Astrocyte of the spinal cord (primary cell): ENCODE results near the gene KCNIP2.
"Not testable (repeated sequence)": the region's sequence is repeated elsewhere in the genome, so short reads cannot be mapped to it uniquely, and the experiment has no call there.

Experiments
- DNase-seq: peaks from one replicate; pipeline ENCODE4 v3.0.0; 2011; ENCODE audit warnings: low read depth, low spot score
- H3K4me3 ChIP-seq: 2 replicates; pipeline ENCODE4 v1.5.1; 2011; ENCODE audit warnings: low read depth, mild to moderate bottlenecking, low read length, moderate library complexity
- in situ Hi-C: cut with HindIII; loops from 2 replicates; pipeline ENCODE4 v1.10.0; 2017; ENCODE audit warnings: low sequenced_read_pairs
- TF ChIP-seq, protein P1 (sequence below): IDR thresholded peaks from 2 replicates; pipeline ENCODE4 v1.5.1; 2012; ENCODE audit warnings: low read depth, mild to moderate bottlenecking, low read length, inconsistent platforms

The KCNIP2 gene

DNA sequence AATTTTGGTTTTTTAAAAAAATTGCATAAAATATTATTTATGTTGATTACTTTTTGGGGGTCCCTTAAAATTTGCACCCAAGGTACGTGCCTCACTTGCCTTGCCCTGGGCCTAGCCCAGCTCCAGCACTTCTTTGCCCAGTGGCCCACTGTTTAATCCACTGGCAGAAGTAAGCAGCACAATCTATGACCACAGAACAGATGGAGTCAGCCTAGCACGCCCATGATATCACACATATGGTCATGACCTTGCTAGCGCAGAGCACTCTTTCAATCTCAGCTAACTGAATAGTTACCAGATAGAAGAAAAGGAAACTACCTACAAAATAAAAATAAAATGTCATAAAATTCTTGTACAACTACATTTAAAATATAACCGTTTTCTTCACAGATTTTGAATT lies 31.0 kb downstream of the KCNIP2 start:
- TF ChIP-seq, protein P1, sequence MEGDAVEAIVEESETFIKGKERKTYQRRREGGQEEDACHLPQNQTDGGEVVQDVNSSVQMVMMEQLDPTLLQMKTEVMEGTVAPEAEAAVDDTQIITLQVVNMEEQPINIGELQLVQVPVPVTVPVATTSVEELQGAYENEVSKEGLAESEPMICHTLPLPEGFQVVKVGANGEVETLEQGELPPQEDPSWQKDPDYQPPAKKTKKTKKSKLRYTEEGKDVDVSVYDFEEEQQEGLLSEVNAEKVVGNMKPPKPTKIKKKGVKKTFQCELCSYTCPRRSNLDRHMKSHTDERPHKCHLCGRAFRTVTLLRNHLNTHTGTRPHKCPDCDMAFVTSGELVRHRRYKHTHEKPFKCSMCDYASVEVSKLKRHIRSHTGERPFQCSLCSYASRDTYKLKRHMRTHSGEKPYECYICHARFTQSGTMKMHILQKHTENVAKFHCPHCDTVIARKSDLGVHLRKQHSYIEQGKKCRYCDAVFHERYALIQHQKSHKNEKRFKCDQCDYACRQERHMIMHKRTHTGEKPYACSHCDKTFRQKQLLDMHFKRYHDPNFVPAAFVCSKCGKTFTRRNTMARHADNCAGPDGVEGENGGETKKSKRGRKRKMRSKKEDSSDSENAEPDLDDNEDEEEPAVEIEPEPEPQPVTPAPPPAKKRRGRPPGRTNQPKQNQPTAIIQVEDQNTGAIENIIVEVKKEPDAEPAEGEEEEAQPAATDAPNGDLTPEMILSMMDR = no peak
- no peak overlapping the region for H3K4me3 ChIP-seq
- no peak for DNase-seq
- in situ Hi-C loops = no loop called here

- TF ChIP-seq, protein P1 = no peak
- no peak for DNase-seq
- in situ Hi-C loops = no loop called here
- no peak overlapping the region for H3K4me3 ChIP-seq
Observed at GRCh38 chr10:101807158-101807557, 36.4 kb downstream of the KCNIP2 start.

DNA sequence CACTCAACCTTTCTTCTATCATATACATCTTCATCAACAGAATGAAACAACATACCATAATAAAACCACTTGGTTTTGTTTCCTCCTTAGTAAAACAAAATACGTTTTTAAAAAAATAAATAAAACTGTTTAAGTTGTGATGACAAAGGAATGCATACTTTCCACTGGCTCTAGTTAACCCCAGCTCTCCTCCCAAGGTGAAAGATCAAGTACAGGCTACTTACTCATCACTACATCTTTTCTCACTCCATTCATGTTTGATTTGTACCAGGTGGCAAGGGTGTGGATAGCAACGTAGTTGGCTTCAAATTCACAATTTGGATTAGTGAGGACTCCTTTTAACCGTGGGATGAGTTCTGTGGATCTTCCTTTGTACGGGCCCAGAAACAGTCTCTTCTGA lies 40.1 kb downstream of the KCNIP2 start:
- in situ Hi-C loops = no loop called here
- no peak for DNase-seq
- no peak overlapping the region for H3K4me3 ChIP-seq
- TF ChIP-seq, protein P1 = no peak

DNA sequence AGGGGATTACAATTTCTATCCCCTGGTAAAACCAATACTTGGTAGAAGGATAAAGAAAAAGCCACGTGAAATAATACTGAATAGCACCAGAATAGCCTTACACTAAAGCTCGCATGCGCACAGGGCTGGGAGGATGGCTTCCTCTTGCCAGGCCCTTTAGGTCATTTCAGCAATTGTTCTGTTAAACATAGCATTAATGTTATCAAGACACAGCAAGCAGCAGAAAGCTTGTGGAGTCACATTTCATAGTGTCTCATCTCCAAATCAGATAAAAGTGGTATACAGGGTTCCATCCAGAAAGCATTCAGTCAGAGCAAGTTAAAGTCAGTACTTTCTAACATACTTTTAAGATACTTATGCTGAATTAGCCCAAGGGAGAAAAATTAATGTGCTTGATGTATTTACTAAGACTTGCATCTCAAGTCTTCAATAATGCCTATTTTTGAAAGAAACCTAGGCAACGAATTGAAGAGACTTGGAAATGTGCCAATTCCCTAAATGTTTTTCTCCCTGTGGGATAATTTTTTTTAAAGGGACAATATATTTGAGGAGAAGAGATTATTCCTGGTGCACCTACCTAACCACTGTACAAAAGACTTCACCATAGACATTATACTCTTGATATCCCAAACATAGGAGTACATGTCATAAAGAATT lies 46.1 kb downstream of the KCNIP2 start:
- no peak for DNase-seq
- TF ChIP-seq, protein P1 = no peak
- in situ Hi-C loops = no loop called here
- no peak overlapping the region for H3K4me3 ChIP-seq

GRCh38 chr10:101793526-101793925 lies 50.1 kb downstream of the KCNIP2 start:
- in situ Hi-C loops = no loop called here
- H3K4me3 ChIP-seq = no peak overlapping the region
- DNase-seq = no peak
- TF ChIP-seq, protein P1 = no peak

DNA sequence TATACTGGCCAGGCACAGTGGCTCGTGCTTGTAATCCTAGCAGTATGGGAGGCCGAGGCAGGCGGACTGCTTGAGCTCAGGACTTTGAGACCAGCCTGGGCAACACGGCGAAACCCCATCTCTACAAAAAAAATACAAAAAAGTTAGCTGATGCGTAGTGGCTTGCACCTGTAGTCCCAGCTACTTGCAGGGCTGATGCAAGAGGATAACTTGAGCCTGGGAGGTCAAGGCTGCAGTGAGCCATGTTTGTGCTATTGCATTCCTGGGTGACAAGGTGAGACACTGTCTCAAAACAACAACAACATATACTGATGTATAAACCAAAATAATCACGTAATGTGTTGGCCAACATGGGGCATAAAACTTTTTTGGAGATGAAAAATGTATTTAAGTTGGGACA lies 53.9 kb downstream of the KCNIP2 start:
- no peak overlapping the region for H3K4me3 ChIP-seq
- TF ChIP-seq, protein P1 = no peak
- in situ Hi-C loops = no loop called here
- no peak for DNase-seq

DNA sequence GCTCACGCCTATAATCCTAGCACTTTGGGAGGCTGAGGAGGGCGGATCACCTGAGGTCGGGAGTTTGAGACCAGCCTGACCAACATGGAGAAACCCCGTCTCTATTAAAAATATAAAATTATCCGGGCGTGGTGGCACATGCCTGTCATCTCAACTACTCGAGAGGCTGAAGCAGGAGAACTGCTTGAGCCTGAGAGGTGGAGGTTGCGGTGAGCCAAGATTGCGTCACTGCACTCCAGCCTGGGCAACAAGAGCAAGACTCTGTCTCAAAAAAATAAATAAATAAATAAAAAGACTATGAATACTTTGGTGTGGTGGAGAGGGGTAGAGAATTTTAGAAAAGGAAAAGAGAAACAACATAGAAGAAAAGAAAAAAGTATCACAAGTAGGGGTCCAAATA lies 54.4 kb downstream of the KCNIP2 start:
- DNase-seq, H3K4me3 ChIP-seq, in situ Hi-C loops: not testable (repeated sequence)
